LoVo (cell line): Measurements from ENCODE around the gene VIPR2.

Experiments
- DNase-seq: peaks from one replicate; pipeline ENCODE4 v3.0.0-alpha.2; 2016; ENCODE audit warnings: low spot score

Gene VIPR2

DNA sequence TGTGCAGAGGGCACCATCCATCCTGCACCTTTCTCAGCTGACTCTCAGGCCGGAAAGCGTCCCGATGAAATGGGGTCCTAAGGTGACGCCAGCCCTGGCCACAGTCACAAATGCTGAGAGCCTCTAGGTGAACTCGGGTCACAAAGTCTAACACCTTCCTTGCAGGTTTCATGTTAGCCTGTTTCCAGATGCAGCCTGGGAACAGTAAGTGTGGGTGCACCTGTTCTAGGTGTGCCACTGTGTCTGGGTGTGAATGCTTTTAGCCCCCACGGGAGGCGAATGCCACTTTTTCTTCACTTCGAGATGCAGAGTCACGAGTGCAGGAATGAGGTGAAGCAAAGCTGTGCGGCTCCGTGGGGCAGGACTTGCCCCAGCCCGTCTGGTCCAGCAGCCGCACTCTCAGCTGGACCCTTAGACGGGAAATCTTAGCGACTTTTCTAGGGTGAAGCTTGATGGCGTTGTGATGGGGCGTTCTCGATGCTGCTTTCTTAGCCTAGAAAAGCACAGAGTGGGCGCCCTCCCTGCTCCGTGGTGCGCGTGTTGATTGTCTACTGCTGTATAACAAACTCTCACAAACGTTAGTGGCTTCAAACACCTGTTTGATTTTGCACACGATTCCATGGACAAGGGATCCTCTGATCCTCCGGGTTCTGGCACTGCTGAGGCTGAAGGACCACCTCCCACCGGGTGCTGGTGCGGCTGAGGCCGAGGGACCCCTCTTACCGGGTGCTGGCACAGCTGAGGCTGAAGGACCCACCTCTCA is 13.6 kb upstream of the VIPR2 start:
- DNase-seq = no peak

DNA sequence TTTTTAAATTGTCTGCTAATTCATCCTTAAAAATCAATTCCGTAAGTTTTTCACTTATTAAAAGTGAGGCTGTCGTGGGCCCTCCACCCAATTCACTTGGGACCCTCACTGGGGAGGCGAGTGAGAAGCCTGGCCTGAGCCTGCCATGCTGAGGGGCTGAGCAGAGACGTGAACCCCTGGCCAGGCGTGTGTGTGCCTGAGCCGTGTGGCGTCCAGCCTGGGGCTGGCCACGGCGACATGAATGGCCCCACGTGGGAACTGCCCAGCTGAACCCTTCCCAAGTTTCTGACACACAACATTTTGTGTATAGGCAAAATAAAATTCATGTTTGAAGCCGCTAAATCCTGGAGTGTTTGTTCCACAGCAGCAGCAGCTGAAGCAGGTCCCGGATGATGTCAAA is 13.0 kb upstream of the VIPR2 start:
- DNase-seq = no peak

DNA sequence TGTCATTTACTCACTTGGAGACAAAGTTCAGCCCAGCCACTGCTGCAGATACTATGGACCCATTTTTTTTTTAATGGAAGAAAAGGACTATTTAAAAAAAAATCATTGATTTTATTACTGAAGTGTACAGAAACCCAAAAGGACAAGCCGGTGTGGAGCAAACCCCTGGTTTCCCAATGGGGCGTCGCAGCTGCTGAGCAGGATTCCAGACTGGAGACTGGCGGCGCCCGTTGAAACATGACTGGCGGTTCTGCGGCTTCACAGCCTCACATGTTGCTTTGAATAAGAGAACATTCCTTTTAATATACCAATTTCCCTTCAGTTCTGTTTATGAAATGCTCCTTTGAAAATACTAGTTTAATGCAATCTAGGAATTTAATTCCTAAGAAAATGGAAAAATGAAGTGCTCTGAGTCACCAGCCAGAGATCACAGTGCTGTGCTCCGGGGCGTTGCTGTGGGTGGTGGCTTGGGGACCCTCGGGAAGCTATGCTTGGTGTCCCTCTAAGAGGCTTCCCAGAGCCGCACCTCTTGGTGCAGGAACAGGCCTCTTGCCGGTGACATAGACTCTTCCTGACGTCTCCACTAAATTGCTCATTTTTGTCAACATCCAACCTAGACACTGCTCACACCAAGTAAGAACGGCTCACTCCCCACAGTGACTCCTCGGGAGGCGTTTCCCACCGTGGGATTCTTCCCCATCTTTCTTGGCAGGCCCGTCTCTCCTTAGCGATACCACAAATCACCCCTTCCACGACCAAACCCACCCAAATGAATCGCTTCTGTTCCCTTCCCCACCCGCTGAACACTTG is 12.0 kb upstream of the VIPR2 start:
- DNase-seq = no peak

DNA sequence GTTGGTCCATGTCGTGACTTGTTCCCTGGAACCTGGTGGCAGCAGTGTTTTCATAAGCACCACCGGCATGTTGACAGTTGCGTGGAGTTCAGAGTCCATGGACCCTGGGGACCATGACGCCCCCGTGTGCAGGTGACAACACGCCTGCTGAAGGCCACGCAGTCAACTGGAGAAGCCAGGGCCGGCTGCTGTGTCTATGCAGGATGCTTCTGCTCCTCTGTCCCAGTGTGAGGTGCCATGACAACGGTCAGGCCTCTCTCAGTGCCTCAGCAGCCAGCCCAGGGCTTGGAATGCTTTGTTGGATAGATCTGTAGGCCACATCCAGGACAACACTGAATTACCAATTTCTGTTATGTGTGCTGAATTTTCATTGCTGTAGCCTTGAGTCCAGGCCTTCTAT is 10.7 kb upstream of the VIPR2 start:
- DNase-seq = no peak

DNA sequence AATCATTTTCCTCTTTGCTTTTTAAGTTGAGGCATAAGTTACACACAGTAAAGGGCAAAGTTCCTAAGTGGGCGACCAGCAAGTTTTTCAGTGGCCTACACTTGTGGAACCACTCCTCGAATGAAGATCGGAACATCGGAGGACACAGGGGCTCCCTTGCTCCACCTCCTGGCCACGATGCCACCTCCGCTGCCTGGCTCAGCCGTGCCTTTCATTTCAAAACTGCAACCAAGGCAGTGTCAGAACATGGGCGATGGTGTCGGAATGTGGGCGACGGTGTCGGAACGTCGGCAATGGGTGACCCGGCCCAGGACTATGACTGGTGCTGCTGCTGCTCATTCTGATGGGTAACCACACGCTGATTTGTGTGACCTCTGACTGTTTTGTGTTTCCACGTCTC is 9.6 kb upstream of the VIPR2 start:
- DNase-seq = no peak

DNA sequence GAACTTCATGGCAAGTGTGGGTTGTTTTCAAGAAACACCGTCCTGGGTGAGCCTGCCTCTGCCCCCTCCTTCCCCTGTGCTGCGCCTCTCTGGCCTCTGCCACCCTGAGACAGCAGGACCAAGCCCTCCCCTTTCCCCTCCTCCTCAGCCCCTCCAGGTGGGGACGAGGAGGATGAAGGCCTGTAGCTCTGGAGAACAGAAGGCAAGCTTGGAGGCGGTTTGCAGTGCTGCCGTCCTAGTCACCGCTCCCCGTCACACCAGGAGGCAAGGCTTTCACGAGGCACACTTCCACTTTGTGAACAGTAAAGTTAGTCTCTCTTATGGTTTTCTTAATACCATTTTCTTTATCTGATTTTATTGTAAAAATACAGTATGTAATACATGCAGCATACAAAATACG is 8.8 kb upstream of the VIPR2 start:
- DNase-seq = no peak

DNA sequence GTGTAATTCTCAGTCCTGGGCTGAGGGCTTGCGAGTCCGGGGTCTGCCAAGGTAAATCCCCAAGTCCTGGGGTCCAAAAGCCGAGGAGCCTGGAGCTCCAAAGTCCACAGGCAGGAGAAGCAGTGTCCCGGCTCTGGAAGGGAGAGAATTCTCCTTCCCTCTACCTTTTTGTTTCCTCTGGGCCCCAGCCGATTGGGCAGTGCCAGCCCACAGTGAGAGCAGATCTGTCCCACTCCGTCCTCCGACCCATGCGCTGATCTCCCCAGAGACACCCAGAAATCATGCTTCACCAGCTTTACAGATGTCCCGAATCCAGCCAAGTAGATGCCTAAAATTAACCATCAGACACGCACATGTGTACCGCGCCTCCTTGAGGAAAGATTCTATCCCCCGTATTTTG is 8.1 kb upstream of the VIPR2 start:
- no peak for DNase-seq

DNA sequence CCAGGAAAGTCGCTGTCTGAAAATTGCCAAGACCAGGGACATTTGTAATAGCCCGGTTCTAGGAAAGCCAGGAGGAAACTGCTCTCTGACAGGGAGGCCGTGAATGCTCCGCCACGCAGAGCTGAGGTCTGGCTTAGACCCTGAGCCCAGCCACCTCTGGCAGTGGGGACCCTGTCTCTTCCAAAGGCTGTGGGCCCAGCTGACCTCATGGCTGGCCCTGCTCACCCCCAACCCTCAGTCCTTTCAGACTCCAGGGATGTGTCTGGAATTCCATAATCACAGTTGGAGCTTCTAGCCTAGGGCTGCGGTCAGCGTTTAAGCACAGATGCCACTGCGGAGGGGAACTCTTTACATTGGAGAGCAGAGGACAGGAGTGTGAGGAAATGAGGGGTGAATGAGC is 6.6 kb upstream of the VIPR2 start:
- DNase-seq = no peak

DNA sequence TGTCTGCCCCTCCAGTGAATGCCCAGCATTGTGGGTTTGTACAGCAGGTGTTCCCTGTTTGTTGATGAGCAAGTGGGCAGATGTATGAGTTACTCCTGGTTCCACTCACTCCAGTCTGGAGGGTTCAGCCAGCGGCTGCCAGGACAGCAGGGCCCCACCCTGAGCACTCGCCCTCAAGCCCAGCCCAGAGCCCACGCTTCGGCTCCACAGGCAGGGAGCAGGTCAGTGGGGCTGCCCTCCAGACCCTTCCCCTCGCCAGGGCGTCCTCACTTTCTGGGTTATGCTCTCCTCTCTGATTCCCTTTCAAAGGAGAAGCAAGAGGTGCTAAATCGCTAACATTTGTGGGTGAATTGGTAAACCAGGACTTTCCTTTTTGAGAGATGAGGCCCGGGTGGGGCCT is 4.8 kb upstream of the VIPR2 start:
- DNase-seq = no peak

DNA sequence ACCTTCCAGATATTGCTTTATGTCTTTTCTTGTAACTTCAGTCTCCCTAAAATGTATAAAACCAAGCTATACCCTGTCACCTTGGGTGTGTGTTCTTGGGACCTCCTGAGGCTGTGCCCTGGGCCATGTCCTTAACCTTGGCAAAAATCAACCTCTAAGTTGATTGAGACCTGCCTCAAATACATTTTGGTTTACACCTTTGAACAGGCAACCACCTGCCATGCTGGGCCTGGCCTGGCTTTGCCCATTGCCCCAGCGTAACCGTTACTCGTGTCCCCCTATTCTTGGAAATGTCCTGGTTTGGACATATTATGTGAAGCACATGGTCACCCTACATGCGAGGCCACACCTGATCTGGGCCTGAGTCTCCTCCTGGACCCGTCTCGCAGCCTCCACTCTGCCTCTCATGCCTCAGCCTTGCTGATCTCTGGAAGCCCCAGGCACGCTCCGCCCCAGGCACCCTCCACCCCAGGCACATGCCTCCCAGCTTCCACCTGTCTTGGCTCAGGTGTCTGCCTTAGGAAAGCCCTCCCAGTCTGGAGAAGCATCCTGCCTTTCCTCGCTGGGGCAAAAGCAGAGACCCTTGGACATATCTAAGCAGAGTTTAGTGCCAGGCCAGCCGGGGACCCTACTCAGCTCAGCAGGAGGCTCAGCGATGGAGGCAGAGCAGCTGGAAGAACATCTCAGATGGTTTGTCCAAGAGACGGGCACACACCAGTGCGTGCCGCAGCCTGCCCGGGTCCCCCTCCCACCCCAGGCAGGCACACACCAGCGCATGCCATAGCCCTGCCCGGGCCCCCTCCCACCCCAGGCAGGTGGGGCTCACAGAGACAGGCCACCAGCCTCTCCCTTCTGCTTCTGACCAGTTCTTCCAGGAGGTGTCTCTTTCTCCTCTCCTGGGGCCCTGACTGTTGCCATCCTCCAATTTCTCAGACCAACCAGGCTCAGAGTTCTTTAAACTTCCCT is 4.0 kb upstream of the VIPR2 start:
- DNase-seq = no peak

DNA sequence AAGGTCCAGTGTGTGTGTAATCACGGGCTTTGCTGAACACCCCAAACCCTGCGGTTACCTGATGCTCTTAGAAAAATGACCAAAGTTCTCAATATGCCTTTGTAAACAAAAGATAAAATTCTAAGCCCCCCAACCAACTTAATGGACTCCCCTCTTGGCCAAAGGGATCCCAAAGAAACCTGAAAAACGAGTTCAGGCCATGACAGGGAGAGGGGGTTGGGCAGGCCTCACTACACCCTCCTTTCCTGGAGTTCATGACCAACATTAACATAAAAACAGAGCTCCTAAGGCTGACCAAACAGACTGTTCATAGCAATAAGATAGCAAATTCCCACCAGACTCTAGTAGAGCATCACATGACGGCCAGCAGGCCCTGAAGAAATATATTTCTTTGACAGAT is 3.0 kb upstream of the VIPR2 start:
- DNase-seq = no peak

DNA sequence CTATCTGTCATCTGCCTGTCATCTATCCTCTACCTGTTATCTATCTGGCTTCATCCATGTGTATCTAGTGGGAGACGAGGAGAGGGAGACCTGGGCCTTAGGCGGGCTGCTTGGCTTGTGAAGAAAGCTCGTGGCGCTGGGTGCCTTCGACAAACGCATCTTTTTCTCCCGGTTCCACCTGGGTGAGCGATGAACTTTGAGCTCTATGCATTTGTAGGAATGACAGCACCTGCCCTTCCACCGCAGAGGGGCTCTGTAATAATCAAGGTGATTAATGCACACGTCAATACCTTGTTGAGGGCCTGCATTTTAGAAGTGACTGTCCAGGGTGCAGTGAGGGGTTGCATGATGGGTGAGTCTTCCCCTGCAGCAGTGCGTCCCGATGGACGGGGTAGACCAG is 2.6 kb upstream of the VIPR2 start:
- DNase-seq = no peak

DNA sequence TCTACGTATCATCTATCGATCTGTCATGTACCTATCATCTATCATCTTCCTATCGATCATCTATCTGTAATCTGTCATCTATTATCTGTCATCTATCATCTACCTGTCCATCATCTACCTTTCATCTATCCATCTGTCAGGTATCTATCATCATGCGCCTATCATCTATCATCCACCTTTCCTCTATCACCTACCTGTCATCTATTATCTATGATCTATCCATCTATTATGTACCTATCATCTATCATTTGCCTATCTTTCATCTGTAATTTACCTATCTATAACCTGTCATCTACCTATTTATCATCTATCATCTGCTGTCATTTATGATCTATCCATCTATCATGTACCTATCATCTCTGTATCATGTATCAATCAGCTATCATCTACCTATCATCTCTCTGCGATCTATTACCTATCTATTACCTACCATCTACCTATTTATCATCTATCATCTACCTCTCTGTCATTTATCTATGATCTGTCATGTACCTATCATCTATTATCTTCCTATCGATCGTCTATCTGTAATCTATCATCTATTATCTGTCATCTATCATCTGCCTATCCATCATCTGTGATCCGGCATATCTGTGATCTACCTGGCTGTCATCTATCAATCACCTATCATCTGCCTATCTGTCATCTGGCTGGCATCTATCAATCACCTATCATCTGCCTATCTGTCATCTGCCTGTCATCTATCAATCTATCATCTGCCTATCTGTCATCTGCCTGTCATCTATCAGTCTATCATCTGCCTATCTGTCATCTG is 1.6 kb upstream of the VIPR2 start:
- no peak for DNase-seq

DNA sequence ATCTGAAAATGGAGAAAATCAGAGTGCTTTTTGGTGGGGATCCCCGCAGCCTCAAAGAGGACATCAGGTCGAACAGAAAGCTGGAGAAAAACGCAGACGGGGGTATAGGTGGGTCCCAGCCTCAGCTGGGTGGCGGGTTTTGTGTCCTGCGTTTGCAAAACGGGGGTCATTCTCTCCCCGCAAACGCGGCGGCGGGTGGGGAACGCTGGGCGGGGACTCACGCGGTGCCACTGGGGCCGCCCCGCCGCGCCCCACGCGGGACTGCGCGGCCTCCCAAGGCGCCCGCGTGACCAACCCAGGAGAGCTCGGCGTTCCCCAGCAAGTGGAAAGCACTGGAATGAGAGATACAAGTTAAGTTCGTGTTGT is 806 bp upstream of the VIPR2 start:
- no peak for DNase-seq

DNA sequence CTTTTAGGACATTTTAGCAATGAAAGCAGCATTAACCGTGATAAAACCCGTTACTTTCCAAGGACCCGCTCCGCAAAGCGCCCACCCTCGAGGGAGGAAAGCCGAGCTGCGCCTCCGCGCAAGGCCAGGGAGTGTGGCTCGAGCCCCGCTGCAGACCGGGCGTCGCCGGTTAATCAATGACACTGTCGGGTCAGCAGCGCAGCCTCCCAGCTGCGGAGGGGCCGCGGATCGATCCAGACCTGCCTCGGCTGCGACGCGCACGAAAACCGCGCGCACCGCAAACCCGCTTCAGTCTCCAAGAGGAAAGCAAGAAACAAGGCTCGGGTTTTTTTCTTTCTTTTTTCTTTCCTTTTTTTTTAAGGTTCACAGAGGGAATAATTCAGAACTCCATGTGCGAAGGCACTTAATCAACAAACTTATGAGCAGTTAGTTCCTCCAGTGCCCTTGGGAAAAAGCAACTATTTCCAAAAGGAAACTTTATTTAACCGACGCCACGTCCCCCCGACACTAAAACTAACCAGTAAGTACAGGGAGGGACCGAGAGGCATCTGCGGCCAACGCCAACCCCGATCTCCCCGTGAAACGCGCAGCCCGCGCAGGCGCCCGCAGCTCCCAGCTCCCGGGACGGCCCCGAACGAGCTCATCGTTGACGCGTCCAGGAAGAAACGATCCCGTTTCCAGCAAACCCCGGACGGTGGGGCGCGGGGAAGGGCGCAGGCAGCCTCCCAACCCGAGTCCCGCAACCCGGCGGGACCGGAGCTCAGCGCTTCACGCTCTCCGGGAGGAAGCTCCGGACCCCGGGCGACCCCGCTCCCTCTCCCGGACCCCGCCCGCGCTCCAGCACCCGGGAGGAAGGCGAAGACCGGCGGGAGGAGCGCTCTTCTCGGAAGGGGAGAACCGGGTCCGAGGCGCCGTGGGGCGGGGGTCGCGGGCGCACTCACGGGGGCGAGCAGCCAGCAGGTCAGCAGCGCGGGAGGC is 598 bp downstream of the VIPR2 start:
- DNase-seq = no peak

DNA sequence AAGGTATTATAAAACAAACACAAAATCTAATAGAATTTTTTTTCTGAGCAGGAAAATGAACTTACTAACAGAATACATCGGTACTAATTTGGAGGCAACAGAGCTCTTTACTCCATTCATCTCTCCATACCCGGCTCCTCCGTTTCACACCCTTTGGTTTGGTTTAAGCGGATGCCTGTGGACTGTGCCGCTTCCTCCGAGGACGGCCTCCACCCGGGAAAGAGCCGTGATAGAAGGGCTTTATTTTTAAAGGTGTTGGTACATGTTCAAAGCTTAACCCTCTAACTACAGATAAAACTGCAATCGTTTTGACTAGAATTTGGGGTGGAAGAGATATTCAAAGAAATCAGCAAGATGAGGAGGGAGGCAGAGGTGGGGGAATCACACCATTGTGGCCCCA is 1.9 kb downstream of the VIPR2 start:
- DNase-seq = no peak

DNA sequence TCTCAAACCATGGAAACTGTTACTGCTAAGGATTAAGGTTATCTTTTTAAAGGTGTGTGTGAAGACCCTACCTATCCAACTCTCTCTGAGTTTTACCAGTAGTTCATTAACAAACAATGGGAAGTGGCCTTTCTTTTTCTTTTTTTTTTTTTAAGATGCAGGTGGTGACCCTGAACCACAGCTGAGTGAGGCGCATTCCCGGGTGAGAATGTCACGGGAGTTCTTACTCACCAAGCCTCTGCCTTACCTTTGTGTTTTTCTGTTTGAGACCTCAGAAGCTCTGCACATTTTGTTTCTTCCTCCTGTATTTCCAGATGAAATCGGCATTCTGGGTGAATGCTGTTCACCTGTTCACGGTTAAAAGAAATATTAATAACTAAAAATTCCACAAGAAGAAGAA is 2.5 kb downstream of the VIPR2 start:
- DNase-seq = no peak

DNA sequence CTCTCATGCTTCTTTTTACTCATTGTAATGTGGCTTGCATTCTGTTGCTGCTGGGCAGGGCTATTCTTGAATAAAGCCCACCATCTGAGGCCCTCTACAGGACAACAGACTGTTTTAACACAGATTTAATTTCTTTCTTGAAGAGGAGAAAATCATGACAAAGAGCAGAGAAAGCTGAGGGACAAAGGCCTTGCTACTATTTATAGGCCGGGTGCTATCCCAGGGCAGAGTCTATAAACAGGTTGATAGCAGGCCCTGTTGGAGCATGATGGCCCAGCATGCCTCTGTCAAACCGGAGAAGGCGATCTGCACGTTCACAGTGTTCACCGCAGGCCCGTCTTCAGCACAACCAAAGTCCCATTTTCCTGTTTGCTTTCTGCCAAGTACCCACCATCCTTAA is 3.0 kb downstream of the VIPR2 start:
- no peak for DNase-seq

DNA sequence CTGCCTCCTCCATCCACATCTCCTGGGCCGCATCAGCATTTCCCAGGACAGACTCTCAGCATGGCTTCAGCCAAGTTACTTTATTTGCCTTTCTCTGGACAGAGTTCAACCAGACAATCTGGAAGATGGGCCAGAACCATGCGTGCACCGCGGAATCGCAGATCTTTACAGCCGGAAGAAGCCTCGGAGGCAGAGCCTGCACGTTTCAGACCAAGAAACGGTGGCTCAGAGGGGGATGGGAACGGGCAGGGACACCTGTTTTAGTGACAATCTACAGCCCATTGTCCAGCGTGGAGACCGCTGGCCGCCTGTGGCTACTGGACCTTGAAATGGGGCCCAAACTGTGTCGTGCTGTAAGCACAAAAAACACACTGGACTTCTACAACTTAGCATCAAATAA is 3.5 kb downstream of the VIPR2 start:
- no peak for DNase-seq

DNA sequence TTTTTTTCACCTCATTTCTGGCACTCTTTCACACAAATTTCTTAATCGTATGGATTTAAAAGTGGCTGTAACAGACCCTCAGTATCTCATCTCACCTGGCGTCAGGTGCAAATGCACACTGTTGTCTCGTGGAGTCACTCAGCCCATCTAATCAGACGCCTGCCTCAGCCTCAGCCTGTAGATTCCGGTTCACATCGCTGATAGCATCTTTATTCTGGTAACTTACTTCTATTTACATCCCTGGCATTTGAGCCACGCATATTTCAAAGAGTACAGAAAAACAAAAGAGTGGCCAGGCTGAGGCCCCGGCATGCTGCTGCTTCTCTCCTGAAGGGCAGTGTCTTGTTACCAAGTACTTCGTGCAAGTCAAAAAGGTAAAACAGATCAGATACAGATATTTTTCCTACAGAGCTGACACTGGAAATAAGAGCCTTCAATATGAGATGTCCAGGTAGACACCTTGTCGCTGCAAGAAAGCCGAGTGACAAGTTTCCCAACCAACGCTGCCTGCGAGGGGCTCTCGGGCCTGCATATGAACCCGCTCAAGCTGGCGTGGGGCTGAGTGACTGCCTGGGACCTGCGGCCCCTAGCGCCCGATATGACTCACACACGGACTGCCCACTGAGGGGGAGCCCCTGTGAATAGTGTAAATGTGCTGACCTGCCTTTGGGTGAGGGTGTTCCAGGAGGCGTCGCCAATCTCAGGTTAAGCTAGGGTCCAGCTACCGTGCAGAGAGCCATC is 4.3 kb downstream of the VIPR2 start:
- no peak for DNase-seq
